GM12878 (cell line): ENCODE measurements around the gene IL16.

Source experiments
- CBX3 ChIP-seq: fragments of 200-600 bp; sonication (generic); IDR thresholded peaks from 2 replicates; pipeline ENCODE4 v1.6.1; 2016; ENCODE audit warnings: low read depth, borderline replicate concordance
- CBX5 ChIP-seq: sonication (generic); IDR thresholded peaks from 2 replicates; pipeline ENCODE4 v1.6.1; 2016; ENCODE audit warnings: low read depth, moderate library complexity, mild to moderate bottlenecking, inconsistent platforms
- CHD2 ChIP-seq: IDR thresholded peaks from 2 replicates; pipeline ENCODE4 v1.6.1; 2011; ENCODE audit warnings: low read depth, low read length, improper control_type of control experiment, borderline replicate concordance
- CTCF ChIP-seq, 3 experiments: IDR thresholded peaks in 2 of 3; conservative IDR thresholded peaks in 1 of 3; 2 replicates each; pipeline ENCODE4 v1.5.1; 2011; ENCODE audit warnings: low read depth in 3 of 3, low read length in 3 of 3, mild to moderate bottlenecking in 3 of 3, control low read depth in 2 of 3, moderate library complexity in 2 of 3, inconsistent platforms in 1 of 3, mixed read lengths in 1 of 3; ENCODE audit not compliant: control insufficient read depth in 2 of 3, insufficient read depth in 1 of 3; ENCODE audit errors: extremely low read depth in 1 of 3
- ESRRA ChIP-seq: IDR thresholded peaks from 2 replicates; pipeline ENCODE4 v1.6.1; 2012; ENCODE audit warnings: mild to moderate bottlenecking, low read length, improper control_type of control experiment
- KDM1A ChIP-seq: fragments of 200-600 bp; sonication (generic); IDR thresholded peaks from 2 replicates; pipeline ENCODE4 v1.6.1; 2016; ENCODE audit warnings: borderline replicate concordance
- MEF2A ChIP-seq: IDR thresholded peaks from 2 replicates; pipeline ENCODE4 v1.6.1; 2011; ENCODE audit warnings: low read depth, mild to moderate bottlenecking, low read length, moderate library complexity; ENCODE audit not compliant: insufficient read depth
- MYC ChIP-seq: IDR thresholded peaks from 2 replicates; pipeline ENCODE4 v1.6.1; 2011; ENCODE audit warnings: mild to moderate bottlenecking, low read length, moderate library complexity, inconsistent platforms; ENCODE audit not compliant: insufficient read depth, insufficient replicate concordance, insufficient read length, severe bottlenecking
- NBN ChIP-seq: fragments of 450-650 bp; IDR thresholded peaks from 2 replicates; pipeline ENCODE4 v1.6.1; 2016
- PBX3 ChIP-seq: IDR thresholded peaks from 2 replicates; pipeline ENCODE4 v1.6.1; 2011; ENCODE audit warnings: mild to moderate bottlenecking, low read depth, low read length, moderate library complexity; ENCODE audit not compliant: insufficient replicate concordance
- SP1 ChIP-seq: IDR thresholded peaks from one replicate; pipeline ENCODE4 v1.6.1; 2011; ENCODE audit warnings: low read depth, low read length
- STAT3 ChIP-seq: IDR thresholded peaks from 2 replicates; pipeline ENCODE4 v1.6.1; 2011; ENCODE audit warnings: low read depth, low read length, improper control_type of control experiment

GRCh38 chr15:81347910-81348309, 151.2 kb downstream of the IL16 start:
- TF ChIP-seq ESRRA (no peak), CTCF (IDR thresholded peaks at IDR 0.05 in 2 of 3, conservative IDR thresholded peaks at IDR 0.05 in 1 of 3; ENCODE audit: control insufficient read depth in 2 of 3, extremely low read depth in 1 of 3, insufficient read depth in 1 of 3, low read depth in 3 of 3, low read length in 3 of 3) (no peak), CBX3 (no peak), CBX5 (no peak), KDM1A (no peak), MYC (no peak), CHD2 (no peak), STAT3 (no peak), NBN (no peak), SP1 (no peak), PBX3 (no peak), MEF2A (no peak)
